Lower leg skin (tissue), 3 donors: ENCODE results near the gene TTYH3.

Source experiments
- CTCF ChIP-seq, 3 donors: fragments of 450-650 bp; IDR thresholded peaks; one replicate each; pipeline ENCODE4 v1.5.1; 2016; ENCODE audit warnings: antibody characterized with exemption in 3 of 3, mild to moderate bottlenecking in 3 of 3, moderate library complexity in 2 of 3
- POLR2A ChIP-seq, 2 donors: fragments of 450-650 bp; IDR thresholded peaks; one replicate each; pipeline ENCODE4 v1.6.1; 2016 to 2017; ENCODE audit warnings: antibody characterized with exemption in 2 of 2, mild to moderate bottlenecking in 1 of 2, moderate library complexity in 1 of 2

GRCh38 chr7:2639695-2640481 is 8.1 kb downstream of the TTYH3 start:
- TF ChIP-seq CTCF (IDR thresholded peaks at IDR 0.05): no peak
- no peak for TF ChIP-seq POLR2A (IDR thresholded peaks at IDR 0.05)
